AG04449 (cell line): ENCODE measurements around the gene KRTAP2-2.
"Not testable (repeated sequence)": the region's sequence is repeated elsewhere in the genome, so short reads cannot be mapped to it uniquely, and the experiment has no call there.

Source experiments
- CTCF ChIA-PET: fragments of 350-600 bp; formaldehyde crosslinking; extraction: SDS; loops from one replicate; lab custom pipeline; 2021; ENCODE audit warnings: antibody characterized with exemption; lab: Yijun Ruan, JAX
- POLR2A ChIA-PET: fragments of 400-600, 350-600 bp; formaldehyde crosslinking; extraction: SDS; loops from one replicate; lab custom pipeline; 2020; ENCODE audit warnings: antibody characterized with exemption, inconsistent platforms; lab: Yijun Ruan, JAX
- DNase-seq: peaks from one replicate; pipeline ENCODE4 v3.0.0-alpha.2; 2010; ENCODE audit warnings: low read depth, low spot score
- H3K4me3 ChIP-seq: 2 replicates; pipeline ENCODE4 v1.5.1; 2011; ENCODE audit warnings: low read depth, mild to moderate bottlenecking, control low read depth, low read length
- TF ChIP-seq, protein P1 (sequence below): IDR thresholded peaks from one replicate; pipeline ENCODE4 v1.5.1; 2011; ENCODE audit warnings: mild to moderate bottlenecking, moderate library complexity, low read length, control low read depth, inconsistent platforms; ENCODE audit not compliant: insufficient read depth; ENCODE audit errors: missing control alignments

The KRTAP2-2 gene

DNA sequence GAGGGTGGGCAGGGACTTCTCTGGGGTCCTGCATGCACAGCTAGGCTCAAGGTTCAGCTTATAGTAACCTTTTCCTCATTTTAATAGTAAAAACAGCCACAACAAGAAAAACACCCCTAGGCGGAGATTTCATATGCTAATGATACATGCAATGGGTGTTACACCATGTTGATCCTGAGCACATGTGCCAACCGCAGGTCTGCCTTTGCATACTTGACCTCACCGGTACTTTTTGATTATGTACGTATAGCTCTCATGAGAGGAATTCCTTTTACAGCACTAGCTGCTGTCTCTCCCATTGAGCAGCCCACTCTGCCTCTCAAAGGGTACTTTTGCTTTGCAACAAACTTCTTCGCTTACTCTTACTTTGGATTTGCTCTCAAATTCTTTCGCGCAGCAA, 41.0 kb upstream of the KRTAP2-2 start:
- CTCF ChIA-PET, result no interaction called here
- DNase-seq, result no peak
- POLR2A ChIA-PET, result no interaction called here
- H3K4me3 ChIP-seq, result no peak overlapping the region
- TF ChIP-seq, protein P1, sequence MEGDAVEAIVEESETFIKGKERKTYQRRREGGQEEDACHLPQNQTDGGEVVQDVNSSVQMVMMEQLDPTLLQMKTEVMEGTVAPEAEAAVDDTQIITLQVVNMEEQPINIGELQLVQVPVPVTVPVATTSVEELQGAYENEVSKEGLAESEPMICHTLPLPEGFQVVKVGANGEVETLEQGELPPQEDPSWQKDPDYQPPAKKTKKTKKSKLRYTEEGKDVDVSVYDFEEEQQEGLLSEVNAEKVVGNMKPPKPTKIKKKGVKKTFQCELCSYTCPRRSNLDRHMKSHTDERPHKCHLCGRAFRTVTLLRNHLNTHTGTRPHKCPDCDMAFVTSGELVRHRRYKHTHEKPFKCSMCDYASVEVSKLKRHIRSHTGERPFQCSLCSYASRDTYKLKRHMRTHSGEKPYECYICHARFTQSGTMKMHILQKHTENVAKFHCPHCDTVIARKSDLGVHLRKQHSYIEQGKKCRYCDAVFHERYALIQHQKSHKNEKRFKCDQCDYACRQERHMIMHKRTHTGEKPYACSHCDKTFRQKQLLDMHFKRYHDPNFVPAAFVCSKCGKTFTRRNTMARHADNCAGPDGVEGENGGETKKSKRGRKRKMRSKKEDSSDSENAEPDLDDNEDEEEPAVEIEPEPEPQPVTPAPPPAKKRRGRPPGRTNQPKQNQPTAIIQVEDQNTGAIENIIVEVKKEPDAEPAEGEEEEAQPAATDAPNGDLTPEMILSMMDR, result no peak

- POLR2A ChIA-PET, H3K4me3 ChIP-seq, DNase-seq: not testable (repeated sequence)
- CTCF ChIA-PET, result interaction anchor here (1.3 kb wide), 1 partner anchor 233 kb away, joined by 3 read pairs; no protein-coding TSS in a partner anchor
These were observed 33.8 kb upstream of the KRTAP2-2 start for GRCh38 chr17:41088760-41089352.

DNA sequence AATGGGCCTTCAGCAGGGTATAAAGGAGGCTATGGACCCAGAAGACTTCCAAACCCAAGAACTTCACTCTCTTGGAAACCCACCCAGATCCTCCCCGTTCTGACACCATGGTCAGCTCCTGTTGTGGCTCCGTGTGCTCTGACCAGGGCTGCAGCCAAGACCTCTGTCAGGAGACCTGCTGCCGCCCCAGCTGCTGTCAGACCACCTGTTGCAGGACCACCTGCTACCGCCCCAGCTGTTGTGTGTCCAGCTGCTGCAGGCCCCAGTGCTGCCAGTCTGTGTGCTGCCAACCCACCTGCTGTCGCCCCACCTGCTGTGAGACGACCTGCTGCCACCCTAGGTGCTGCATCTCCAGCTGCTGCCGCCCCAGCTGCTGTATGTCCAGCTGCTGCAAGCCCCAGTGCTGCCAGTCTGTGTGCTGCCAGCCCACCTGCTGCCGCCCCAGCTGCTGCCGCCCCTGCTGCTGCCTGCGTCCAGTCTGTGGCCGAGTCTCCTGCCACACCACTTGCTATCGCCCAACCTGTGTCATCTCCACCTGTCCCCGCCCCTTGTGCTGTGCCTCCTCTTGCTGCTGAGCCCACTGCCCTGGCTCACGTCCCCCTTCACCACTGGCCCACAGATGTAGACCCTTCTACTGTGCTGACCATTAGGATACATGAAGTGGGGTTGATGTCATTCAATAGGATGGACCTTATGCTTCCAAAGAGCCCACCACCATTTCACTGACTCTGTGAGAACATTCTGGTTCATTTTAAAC, 29.2 kb upstream of the KRTAP2-2 start, which contains the start of gene KRTAP4-7:
TSS of gene KRTAP4-7 (plus strand) at position 51 of the 757 bp plus-strand sequence. CDS start at position 108, 57 bp downstream.
- DNase-seq, H3K4me3 ChIP-seq, POLR2A ChIA-PET: not testable (repeated sequence)
- CTCF ChIA-PET, result interaction anchor here (0.7 kb wide), 1 partner anchor 238 kb away, joined by 3 read pairs; no protein-coding TSS in a partner anchor

- CTCF ChIA-PET, H3K4me3 ChIP-seq, DNase-seq, POLR2A ChIA-PET: not testable (repeated sequence)
These were observed 28.4 kb upstream of the KRTAP2-2 start for GRCh38 chr17:41083427-41083826.

DNA sequence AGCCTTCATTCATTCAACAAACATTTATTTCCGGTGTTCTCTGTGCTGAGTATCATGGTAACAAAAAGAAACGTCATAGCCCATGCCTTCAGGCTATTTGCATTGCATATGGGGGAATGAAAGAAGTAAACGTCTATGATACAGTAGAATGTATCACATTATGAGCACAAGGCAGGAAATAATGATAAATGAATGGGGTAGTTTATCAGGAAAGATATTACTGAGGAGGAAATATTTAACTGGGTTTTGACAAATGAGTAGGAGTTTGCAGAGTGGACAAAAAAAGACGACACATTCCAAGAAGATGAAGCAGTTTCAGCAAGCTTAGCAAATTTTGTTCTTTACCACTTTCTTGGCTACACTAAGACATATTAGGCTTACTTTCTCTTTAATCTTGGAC, 27.6 kb upstream of the KRTAP2-2 start:
- ChIA-PET POLR2A (no interaction called here), CTCF (no interaction called here)
- no peak for DNase-seq
- TF ChIP-seq, protein P1, result no peak
- no peak overlapping the region for H3K4me3 ChIP-seq

DNA sequence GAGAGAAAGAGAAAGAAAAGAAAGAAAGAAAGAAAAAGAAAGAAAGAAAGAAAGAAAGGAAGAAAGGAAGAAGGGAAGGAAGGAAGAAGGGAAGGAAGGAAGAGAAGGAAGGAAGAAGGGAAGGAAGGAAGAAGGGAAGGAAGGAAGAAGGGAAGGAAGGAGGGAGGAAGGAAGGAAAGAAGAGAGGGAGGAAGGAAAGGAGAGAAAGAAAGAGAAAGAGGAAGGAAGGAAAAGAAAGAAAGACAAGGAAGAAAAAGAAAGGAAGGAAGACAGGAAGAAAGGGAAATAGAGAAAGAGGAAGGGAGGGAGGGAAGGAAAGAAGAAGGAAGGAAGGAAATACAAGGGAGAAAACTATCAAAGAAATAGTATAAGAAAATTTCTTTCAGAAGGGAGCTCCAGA, 21.8 kb upstream of the KRTAP2-2 start:
- no peak overlapping the region for H3K4me3 ChIP-seq
- TF ChIP-seq, protein P1, result no peak
- DNase-seq, result no peak
- ChIA-PET POLR2A (no interaction called here), CTCF (no interaction called here)

- no peak for DNase-seq
- H3K4me3 ChIP-seq, result no peak overlapping the region
- TF ChIP-seq, protein P1, result no peak
- POLR2A ChIA-PET, result no interaction called here
- CTCF ChIA-PET, result interaction anchor here (1.3 to 1.6 kb wide), 2 partner anchors 475 to 593 kb away, joined by 3 to 6 read pairs; no protein-coding TSS in a partner anchor
These were observed 18.6 kb upstream of the KRTAP2-2 start for GRCh38 chr17:41073676-41074075.
